Islet of Langerhans (tissue), 1 donor: Measurements from ENCODE around the gene LOXL3.

ENCODE experiments used
- FAIRE-seq: peaks from one replicate; lab custom pipeline; 2011; peaks lifted over from hg19 to GRCh38; lab: Jason Lieb, UNC

Gene LOXL3

GRCh38 chr2:74507145-74507925 lies 46.4 kb downstream of the LOXL3 start, which contains the start of gene PCGF1:
TSS of gene PCGF1 (minus strand) at chr2:74507695. CDS start at chr2:74507668, 27 bp downstream.
- no peak for FAIRE-seq

GRCh38 chr2:74505448-74506246 lies 48.1 kb downstream of the LOXL3 start:
- FAIRE-seq = no peak

- no peak for FAIRE-seq
These were observed 49.2 kb downstream of the LOXL3 start for GRCh38 chr2:74504591-74504990.

GRCh38 chr2:74503506-74504475 lies 50.0 kb downstream of the LOXL3 start:
- no peak for FAIRE-seq

GRCh38 chr2:74502720-74503505 lies 50.8 kb downstream of the LOXL3 start:
- no peak for FAIRE-seq

- no peak for FAIRE-seq
These were observed 51.5 kb downstream of the LOXL3 start for GRCh38 chr2:74502147-74502719.

- FAIRE-seq = no peak
These were observed 52.2 kb downstream of the LOXL3 start for GRCh38 chr2:74501335-74502071.

GRCh38 chr2:74500578-74500946 lies 53.2 kb downstream of the LOXL3 start:
- no peak for FAIRE-seq

GRCh38 chr2:74499940-74500577 lies 53.7 kb downstream of the LOXL3 start:
- no peak for FAIRE-seq

GRCh38 chr2:74499267-74499939 lies 54.3 kb downstream of the LOXL3 start, which contains the start of gene LBX2:
TSS of gene LBX2 (minus strand) at chr2:74499603. CDS start at chr2:74499537, 66 bp downstream.
- FAIRE-seq = no peak

- no peak for FAIRE-seq
These were observed 55.1 kb downstream of the LOXL3 start for GRCh38 chr2:74498500-74499266.

- FAIRE-seq = no peak
These were observed 55.8 kb downstream of the LOXL3 start for GRCh38 chr2:74497777-74498499.

- no peak for FAIRE-seq
These were observed 56.6 kb downstream of the LOXL3 start for GRCh38 chr2:74496997-74497776.

- no peak for FAIRE-seq
These were observed 58.3 kb downstream of the LOXL3 start for GRCh38 chr2:74495440-74495839.

GRCh38 chr2:74493546-74493945 lies 60.2 kb downstream of the LOXL3 start:
- FAIRE-seq = no peak

GRCh38 chr2:74491648-74492544 lies 61.8 kb downstream of the LOXL3 start:
- FAIRE-seq = no peak
